ENCODE results near the gene CSNK1G2.

Gene CSNK1G2

GRCh38 chr19:1968279-1969175, 27.6 kb downstream of the CSNK1G2 start:
- no peak for DNase-seq (ENCODE audit: low read depth in 1 of 2, low spot score in 1 of 2)
- in situ Hi-C loops (cut with HindIII; ENCODE audit: low pct_unique_long_range_greater_than_20kb, low sequenced_read_pairs) = no loop called here
- no peak for TF ChIP-seq JUND (IDR thresholded peaks at IDR 0.05; ENCODE audit: low read depth)

- DNase-seq (ENCODE audit: low read depth in 1 of 2, low spot score in 1 of 2) = no peak
- in situ Hi-C loops (cut with HindIII; ENCODE audit: low pct_unique_long_range_greater_than_20kb, low sequenced_read_pairs) = no loop called here
Observed at GRCh38 chr19:1969176-1970002, 28.4 kb downstream of the CSNK1G2 start.

GRCh38 chr19:1970003-1970805, 29.2 kb downstream of the CSNK1G2 start:
- no peak for TF ChIP-seq JUND (IDR thresholded peaks at IDR 0.05; ENCODE audit: low read depth)
- no peak for DNase-seq (ENCODE audit: low read depth in 1 of 2, low spot score in 1 of 2)
- in situ Hi-C loops (cut with HindIII; ENCODE audit: low pct_unique_long_range_greater_than_20kb, low sequenced_read_pairs) = no loop called here

More at GRCh38 chr19:1969176-1970002, 28.4 kb downstream of the CSNK1G2 start:
- TF ChIP-seq JUND (IDR thresholded peaks at IDR 0.05; ENCODE audit: low read depth) = no peak

- in situ Hi-C loops (cut with HindIII; ENCODE audit: low pct_unique_long_range_greater_than_20kb, low sequenced_read_pairs) = no loop called here
- TF ChIP-seq JUND (IDR thresholded peaks at IDR 0.05; ENCODE audit: low read depth) = no peak
- DNase-seq (ENCODE audit: low read depth in 1 of 2, low spot score in 1 of 2) = no peak
Observed at GRCh38 chr19:1970806-1971502, 30.0 kb downstream of the CSNK1G2 start.

GRCh38 chr19:1974381-1975161, 33.6 kb downstream of the CSNK1G2 start:
- in situ Hi-C loops (cut with HindIII; ENCODE audit: low pct_unique_long_range_greater_than_20kb, low sequenced_read_pairs) = no loop called here
- TF ChIP-seq JUND (IDR thresholded peaks at IDR 0.05; ENCODE audit: low read depth) = no peak
- no peak for DNase-seq (ENCODE audit: low read depth in 1 of 2, low spot score in 1 of 2)

- in situ Hi-C loops (cut with HindIII; ENCODE audit: low pct_unique_long_range_greater_than_20kb, low sequenced_read_pairs) = no loop called here
- DNase-seq (ENCODE audit: low read depth in 1 of 2, low spot score in 1 of 2) = no peak
- TF ChIP-seq JUND (IDR thresholded peaks at IDR 0.05; ENCODE audit: low read depth) = no peak
Observed at GRCh38 chr19:1975162-1975480, 34.1 kb downstream of the CSNK1G2 start.

- no peak for TF ChIP-seq JUND (IDR thresholded peaks at IDR 0.05; ENCODE audit: low read depth)
- in situ Hi-C loops (cut with HindIII; ENCODE audit: low pct_unique_long_range_greater_than_20kb, low sequenced_read_pairs) = no loop called here
- no peak for DNase-seq (ENCODE audit: low read depth in 1 of 2, low spot score in 1 of 2)
Observed at GRCh38 chr19:1977120-1977519, 36.1 kb downstream of the CSNK1G2 start.

GRCh38 chr19:1978346-1978894, 37.4 kb downstream of the CSNK1G2 start:
- TF ChIP-seq JUND (IDR thresholded peaks at IDR 0.05; ENCODE audit: low read depth) = no peak
- in situ Hi-C loops (cut with HindIII; ENCODE audit: low pct_unique_long_range_greater_than_20kb, low sequenced_read_pairs) = no loop called here
- peak; percentile 59 to 91 for DNase-seq (ENCODE audit: low read depth in 1 of 2, low spot score in 1 of 2)

- no peak for DNase-seq (ENCODE audit: low read depth in 1 of 2, low spot score in 1 of 2)
- in situ Hi-C loops (cut with HindIII; ENCODE audit: low pct_unique_long_range_greater_than_20kb, low sequenced_read_pairs) = no loop called here
- TF ChIP-seq JUND (IDR thresholded peaks at IDR 0.05; ENCODE audit: low read depth) = no peak
Observed at GRCh38 chr19:1979017-1979416, 38.0 kb downstream of the CSNK1G2 start.

GRCh38 chr19:1979642-1980041, 38.7 kb downstream of the CSNK1G2 start:
- TF ChIP-seq JUND (IDR thresholded peaks at IDR 0.05; ENCODE audit: low read depth) = no peak
- in situ Hi-C loops (cut with HindIII; ENCODE audit: low pct_unique_long_range_greater_than_20kb, low sequenced_read_pairs) = no loop called here

More at GRCh38 chr19:1979642-1980041, 38.7 kb downstream of the CSNK1G2 start:
- no peak for DNase-seq (ENCODE audit: low read depth in 1 of 2, low spot score in 1 of 2)
